ENCODE measurements around the gene GATB. TPM values are rescaled to one million over a fixed set of nuclear protein-coding genes. Genes with fewer than 3 reads are reported as not detected.

Gene GATB
- polyA plus RNA-seq, 3 donors, result 5.5 to 12.2 (median 9.0) TPM

GRCh38 chr4:151652841-151653547, 107.8 kb downstream of the GATB start:
- Histone ChIP-seq H4K20me1 (ENCODE audit: insufficient read depth, low read length) (no peaks in the 10 kb centered on the region), H3K4me3 (replicated peaks in 1 of 3; ENCODE audit: low read depth in 2 of 3, low read length in 3 of 3) (no peak overlapping the region), H3K4me1 (ENCODE audit: control insufficient read depth in 1 of 2, insufficient read depth in 2 of 2, low read length in 2 of 2) (no peaks in the 10 kb centered on the region), H3K27me3 (ENCODE audit: control insufficient read depth in 2 of 2, insufficient read depth in 2 of 2, low read length in 2 of 2) (no peaks in the 10 kb centered on the region), H3K27ac (ENCODE audit: low read depth in 1 of 2, low read length in 2 of 2) (no peak overlapping the region), H3K36me3 (replicated peaks in 1 of 2; ENCODE audit: control insufficient read depth in 1 of 2, insufficient read depth in 2 of 2, low read length in 2 of 2) (no peaks in the 10 kb centered on the region), H3K4me2 (replicated peaks; ENCODE audit: extremely low read depth, low read length, poor library complexity, severe bottlenecking) (no peak overlapping the region), H3K9ac (ENCODE audit: insufficient read depth, low read length, poor library complexity, severe bottlenecking) (no peak overlapping the region), H3K9me3 (replicated peaks in 1 of 2; ENCODE audit: control insufficient read depth in 1 of 2, insufficient read depth in 1 of 2, low read length in 2 of 2) (no peaks in the 10 kb centered on the region), H2AFZ (ENCODE audit: insufficient read depth, low read depth, low read length, poor library complexity, severe bottlenecking) (no peak overlapping the region), H3K79me2 (ENCODE audit: insufficient read depth, low read length) (no peaks in the 10 kb centered on the region)
- peaks cover 5 to 11% (median 9%) of the 10 kb centered on the region in 3 donors for H3K27me3 Mint-ChIP-seq (ENCODE audit: low read depth in 3 of 3)
- DNase-seq, result no peak
- no peak overlapping the region for H3K4me3 Mint-ChIP-seq
- WGBS (ENCODE audit: insufficient coverage), result 100% methylated on average over 2 of the region's 3 CpGs
- peaks cover 0 to 1% (median 0%) of the 10 kb centered on the region in 7 donors for H3K9me3 Mint-ChIP-seq
- no peak overlapping the region for H3K27ac Mint-ChIP-seq
- TF ChIP-seq, protein P1, sequence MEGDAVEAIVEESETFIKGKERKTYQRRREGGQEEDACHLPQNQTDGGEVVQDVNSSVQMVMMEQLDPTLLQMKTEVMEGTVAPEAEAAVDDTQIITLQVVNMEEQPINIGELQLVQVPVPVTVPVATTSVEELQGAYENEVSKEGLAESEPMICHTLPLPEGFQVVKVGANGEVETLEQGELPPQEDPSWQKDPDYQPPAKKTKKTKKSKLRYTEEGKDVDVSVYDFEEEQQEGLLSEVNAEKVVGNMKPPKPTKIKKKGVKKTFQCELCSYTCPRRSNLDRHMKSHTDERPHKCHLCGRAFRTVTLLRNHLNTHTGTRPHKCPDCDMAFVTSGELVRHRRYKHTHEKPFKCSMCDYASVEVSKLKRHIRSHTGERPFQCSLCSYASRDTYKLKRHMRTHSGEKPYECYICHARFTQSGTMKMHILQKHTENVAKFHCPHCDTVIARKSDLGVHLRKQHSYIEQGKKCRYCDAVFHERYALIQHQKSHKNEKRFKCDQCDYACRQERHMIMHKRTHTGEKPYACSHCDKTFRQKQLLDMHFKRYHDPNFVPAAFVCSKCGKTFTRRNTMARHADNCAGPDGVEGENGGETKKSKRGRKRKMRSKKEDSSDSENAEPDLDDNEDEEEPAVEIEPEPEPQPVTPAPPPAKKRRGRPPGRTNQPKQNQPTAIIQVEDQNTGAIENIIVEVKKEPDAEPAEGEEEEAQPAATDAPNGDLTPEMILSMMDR (IDR thresholded peaks at IDR 0.05), result no peak
- H3K36me3 Mint-ChIP-seq, result no peaks in the 10 kb centered on the region
- no peaks in the 10 kb centered on the region for H3K4me1 Mint-ChIP-seq
- intact Hi-C loops (cut with micrococcal nuclease), result no loop called here

DNA sequence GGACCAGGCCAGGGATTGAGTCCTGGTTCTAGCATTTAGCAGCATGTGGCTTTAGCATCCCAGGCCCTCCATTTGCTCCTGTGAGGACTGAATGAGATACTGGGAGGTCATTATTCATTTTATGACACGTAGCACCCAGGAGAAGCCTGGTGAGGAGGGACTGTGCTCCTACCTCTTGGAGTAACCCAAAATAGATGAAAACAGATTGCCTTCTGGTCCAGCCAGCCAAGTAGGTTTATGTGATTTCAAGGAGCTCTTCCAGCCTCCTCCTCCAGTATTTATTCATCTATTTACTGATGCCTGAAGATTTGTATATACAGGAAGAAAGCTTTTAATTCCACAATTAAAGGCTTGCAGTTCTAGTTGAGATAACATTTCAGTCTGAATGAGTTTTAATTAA, 109.3 kb downstream of the GATB start:
- H3K4me1 ChIP-seq (ENCODE audit: control insufficient read depth in 1 of 2, insufficient read depth in 2 of 2, low read length in 2 of 2), result no peaks in the 10 kb centered on the region
- H3K27me3 Mint-ChIP-seq (ENCODE audit: low read depth in 3 of 3), result peaks cover 3 to 11% (median 9%) of the 10 kb centered on the region in 3 donors
- H3K27ac ChIP-seq (ENCODE audit: low read depth in 1 of 2, low read length in 2 of 2), result no peak overlapping the region
- H3K79me2 ChIP-seq (ENCODE audit: insufficient read depth, low read length), result no peaks in the 10 kb centered on the region
- H3K27ac Mint-ChIP-seq, result no peak overlapping the region
- no peaks in the 10 kb centered on the region for H3K9me3 ChIP-seq (replicated peaks in 1 of 2; ENCODE audit: control insufficient read depth in 1 of 2, insufficient read depth in 1 of 2, low read length in 2 of 2)
- WGBS (ENCODE audit: insufficient coverage), result no CpG with 5 or more reads among the region's 1 CpG
- no peaks in the 10 kb centered on the region for H3K36me3 ChIP-seq (replicated peaks in 1 of 2; ENCODE audit: control insufficient read depth in 1 of 2, insufficient read depth in 2 of 2, low read length in 2 of 2)
- H3K9me3 Mint-ChIP-seq, result peaks cover 0 to 1% (median 0%) of the 10 kb centered on the region in 7 donors
- H3K4me3 ChIP-seq (replicated peaks in 1 of 3; ENCODE audit: low read depth in 2 of 3, low read length in 3 of 3), result no peak overlapping the region
- H2AFZ ChIP-seq (ENCODE audit: insufficient read depth, low read depth, low read length, poor library complexity, severe bottlenecking), result no peak overlapping the region
- H4K20me1 ChIP-seq (ENCODE audit: insufficient read depth, low read length), result no peaks in the 10 kb centered on the region
- TF ChIP-seq, protein P1 (IDR thresholded peaks at IDR 0.05), result no peak
- no peaks in the 10 kb centered on the region for H3K4me1 Mint-ChIP-seq
- no peak overlapping the region for H3K9ac ChIP-seq (ENCODE audit: insufficient read depth, low read length, poor library complexity, severe bottlenecking)
- H3K27me3 ChIP-seq (ENCODE audit: control insufficient read depth in 2 of 2, insufficient read depth in 2 of 2, low read length in 2 of 2), result peaks cover 0 to 2% of the 10 kb centered on the region in 2 donors
- no peak overlapping the region for H3K4me3 Mint-ChIP-seq
- intact Hi-C loops (cut with micrococcal nuclease), result no loop called here
- no peaks in the 10 kb centered on the region for H3K36me3 Mint-ChIP-seq
- no peak overlapping the region for H3K4me2 ChIP-seq (replicated peaks; ENCODE audit: extremely low read depth, low read length, poor library complexity, severe bottlenecking)
- DNase-seq, result no peak

All from CD14-positive monocyte (primary cell).